CD4-positive, alpha-beta T cell treated with Interleukin-21 for 1 hour (primary cell): Measurements from ENCODE around the gene U2SURP.
"Not testable (repeated sequence)": the region's sequence is repeated elsewhere in the genome, so short reads cannot be mapped to it uniquely, and the experiment has no call there.

Experiments used
- DNase-seq: peaks from one replicate; pipeline ENCODE4 v3.0.0-alpha.2; 2020

Gene U2SURP

GRCh38 chr3:143024351-143024960 is 23.1 kb downstream of the U2SURP start:
- no peak for DNase-seq

GRCh38 chr3:143031327-143031726 is 30.0 kb downstream of the U2SURP start:
- no peak for DNase-seq

GRCh38 chr3:143031796-143032387 is 30.5 kb downstream of the U2SURP start:
- not testable (repeated sequence) for DNase-seq

- no peak for DNase-seq
Measured at GRCh38 chr3:143035466-143036211, 34.3 kb downstream of the U2SURP start.

GRCh38 chr3:143036557-143036956 is 35.2 kb downstream of the U2SURP start:
- DNase-seq, result peak; percentile 48

- no peak for DNase-seq
Measured at GRCh38 chr3:143037867-143038266, 36.5 kb downstream of the U2SURP start.

GRCh38 chr3:143040261-143040879 is 39.0 kb downstream of the U2SURP start:
- DNase-seq, result peak; percentile 6

GRCh38 chr3:143041903-143042302 is 40.5 kb downstream of the U2SURP start:
- no peak for DNase-seq

- DNase-seq, result no peak
Measured at GRCh38 chr3:143045639-143046038, 44.3 kb downstream of the U2SURP start.

- DNase-seq, result not testable (repeated sequence)
Measured at GRCh38 chr3:143046075-143046474, 44.7 kb downstream of the U2SURP start.

GRCh38 chr3:143054011-143054410 is 52.6 kb downstream of the U2SURP start:
- DNase-seq, result no peak

- no peak for DNase-seq
Measured at GRCh38 chr3:143056372-143056771, 55.0 kb downstream of the U2SURP start.

- DNase-seq, result peak; percentile 4
Measured at GRCh38 chr3:143060906-143061305, 59.5 kb downstream of the U2SURP start.

- no peak for DNase-seq
Measured at GRCh38 chr3:143063018-143063417, 61.6 kb downstream of the U2SURP start.

- no peak for DNase-seq
Measured at GRCh38 chr3:143064777-143065176, 63.4 kb downstream of the U2SURP start.

- no peak for DNase-seq
Measured at GRCh38 chr3:143065364-143065763, 64.0 kb downstream of the U2SURP start.

- DNase-seq, result no peak
Measured at GRCh38 chr3:143066033-143066432, 64.7 kb downstream of the U2SURP start.

GRCh38 chr3:143067201-143067600 is 65.8 kb downstream of the U2SURP start:
- DNase-seq, result no peak

GRCh38 chr3:143068059-143068458 is 66.7 kb downstream of the U2SURP start:
- no peak for DNase-seq

GRCh38 chr3:143070977-143071551 is 69.7 kb downstream of the U2SURP start:
- no peak for DNase-seq

GRCh38 chr3:143071776-143072175 is 70.4 kb downstream of the U2SURP start:
- DNase-seq, result no peak

- DNase-seq, result not testable (repeated sequence)
Measured at GRCh38 chr3:143072298-143073020, 71.1 kb downstream of the U2SURP start.

- not testable (repeated sequence) for DNase-seq
Measured at GRCh38 chr3:143073541-143073940, 72.2 kb downstream of the U2SURP start.
